Central memory CD4-positive, alpha-beta T cell (primary cell): ENCODE data around the gene DPYSL5.
"Not testable (repeated sequence)": the region's sequence is repeated elsewhere in the genome, so short reads cannot be mapped to it uniquely, and the experiment has no call there.

Experiments
- DNase-seq: peaks from one replicate; pipeline ENCODE4 v3.0.0; 2022
- total RNA-seq, 3 experiments: gene quantifications; one replicate each; lab custom pipeline; 2026; lab: John Stamatoyannopoulos, UW

The DPYSL5 gene
- 0 to 0.19 (median 0) reads per million in 3 experiments for total RNA-seq

- no peak for DNase-seq
Observed at GRCh38 chr2:26847655-26848335, at the start of gene DPYSL5. TSS of gene DPYSL5 (plus strand) at chr2:26848132. CDS start at chr2:26898500, 50,368 bp downstream.

- DNase-seq: no peak
Observed at GRCh38 chr2:26801328-26801727, 46.6 kb upstream of the DPYSL5 start.

- DNase-seq: no peak
Observed at GRCh38 chr2:26801796-26802195, 46.1 kb upstream of the DPYSL5 start.

- DNase-seq: no peak
Observed at GRCh38 chr2:26805241-26805676, 42.7 kb upstream of the DPYSL5 start.

- no peak for DNase-seq
Observed at GRCh38 chr2:26807788-26808460, 40.0 kb upstream of the DPYSL5 start.

GRCh38 chr2:26809211-26809610 lies 38.7 kb upstream of the DPYSL5 start:
- no peak for DNase-seq

- no peak for DNase-seq
Observed at GRCh38 chr2:26809876-26810577, 37.9 kb upstream of the DPYSL5 start.

- DNase-seq: no peak
Observed at GRCh38 chr2:26811261-26811660, 36.7 kb upstream of the DPYSL5 start.

- DNase-seq: no peak
Observed at GRCh38 chr2:26811791-26812694, 35.9 kb upstream of the DPYSL5 start.

- no peak for DNase-seq
Observed at GRCh38 chr2:26812731-26813130, 35.2 kb upstream of the DPYSL5 start.

GRCh38 chr2:26814072-26814765 lies 33.7 kb upstream of the DPYSL5 start:
- not testable (repeated sequence) for DNase-seq

GRCh38 chr2:26816893-26817292 lies 31.0 kb upstream of the DPYSL5 start:
- DNase-seq: no peak

- DNase-seq: no peak
Observed at GRCh38 chr2:26818255-26818654, 29.7 kb upstream of the DPYSL5 start.

- DNase-seq: no peak
Observed at GRCh38 chr2:26818972-26819371, 29.0 kb upstream of the DPYSL5 start.

GRCh38 chr2:26820932-26821331 lies 27.0 kb upstream of the DPYSL5 start:
- DNase-seq: no peak

GRCh38 chr2:26822877-26823276 lies 25.1 kb upstream of the DPYSL5 start:
- no peak for DNase-seq

- DNase-seq: no peak
Observed at GRCh38 chr2:26838121-26838906, 9.6 kb upstream of the DPYSL5 start.

- DNase-seq: no peak
Observed at GRCh38 chr2:26840937-26841610, 6.9 kb upstream of the DPYSL5 start.

GRCh38 chr2:26843041-26843440 lies 4.9 kb upstream of the DPYSL5 start:
- no peak for DNase-seq

- no peak for DNase-seq
Observed at GRCh38 chr2:26845021-26845420, 2.9 kb upstream of the DPYSL5 start.
